ENCODE measurements around the gene WWOX.
"Not testable (repeated sequence)": the region's sequence is repeated elsewhere in the genome, so short reads cannot be mapped to it uniquely, and the experiment has no call there.

Gene WWOX

GRCh38 chr16:79018650-79019429 is 919.4 kb downstream of the WWOX start:
- DNase-seq, result no peak

GRCh38 chr16:79019431-79019830 is 920.0 kb downstream of the WWOX start:
- DNase-seq, result no peak

DNA sequence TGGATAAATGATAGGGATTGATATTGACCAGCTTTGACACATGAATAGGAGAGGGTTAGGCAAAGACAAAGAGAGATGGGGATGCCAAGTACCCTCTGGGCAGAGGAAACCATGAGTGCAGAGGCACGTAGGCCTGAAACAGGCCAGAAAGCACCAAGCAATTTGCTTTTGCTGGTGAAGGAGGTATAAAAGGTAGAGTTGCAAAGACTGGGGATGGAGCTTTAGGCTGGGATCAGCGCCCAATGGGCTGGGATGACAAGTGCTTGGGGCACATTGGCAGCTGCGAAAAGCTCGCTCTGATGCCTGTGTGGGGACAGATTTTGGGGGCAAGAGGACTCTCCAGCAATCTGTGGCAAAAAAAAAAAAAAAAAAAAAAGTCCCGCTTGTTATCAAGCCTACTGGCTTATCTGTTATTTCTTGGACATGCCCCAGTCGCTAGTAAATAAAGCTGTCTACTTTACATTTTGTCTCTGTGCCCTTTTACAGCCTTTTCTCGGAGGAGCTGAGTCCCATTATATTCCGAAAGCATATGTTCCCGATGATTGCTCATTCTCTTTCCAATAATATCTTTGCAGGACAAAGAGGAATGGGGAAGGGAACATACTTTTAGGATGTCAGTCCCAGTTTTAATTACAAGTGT is 922.7 kb downstream of the WWOX start:
- no peak for DNase-seq

- DNase-seq, result no peak
Observed at GRCh38 chr16:79026117-79026516, 926.7 kb downstream of the WWOX start.

DNA sequence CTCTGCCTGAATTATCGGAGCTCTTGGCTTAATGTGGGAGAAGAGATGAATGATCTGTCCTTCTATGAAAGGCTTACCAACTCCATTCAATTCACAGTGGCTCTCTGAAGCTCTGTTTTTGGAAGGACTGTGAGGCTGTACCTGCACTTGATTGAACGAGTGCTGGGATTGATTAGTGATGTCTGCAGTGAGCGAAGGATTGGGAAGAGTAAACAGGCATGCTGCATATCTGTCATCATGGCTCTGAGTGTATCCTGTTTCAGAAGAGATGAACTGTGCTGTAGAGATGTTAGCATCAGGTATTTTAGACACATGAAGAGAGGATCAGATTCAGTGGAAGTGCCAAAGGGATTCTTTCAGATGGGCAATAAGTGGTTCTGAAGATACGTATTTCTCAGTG is 937.1 kb downstream of the WWOX start:
- no peak for DNase-seq

- DNase-seq, result no peak
Observed at GRCh38 chr16:79037521-79038373, 938.3 kb downstream of the WWOX start.

DNA sequence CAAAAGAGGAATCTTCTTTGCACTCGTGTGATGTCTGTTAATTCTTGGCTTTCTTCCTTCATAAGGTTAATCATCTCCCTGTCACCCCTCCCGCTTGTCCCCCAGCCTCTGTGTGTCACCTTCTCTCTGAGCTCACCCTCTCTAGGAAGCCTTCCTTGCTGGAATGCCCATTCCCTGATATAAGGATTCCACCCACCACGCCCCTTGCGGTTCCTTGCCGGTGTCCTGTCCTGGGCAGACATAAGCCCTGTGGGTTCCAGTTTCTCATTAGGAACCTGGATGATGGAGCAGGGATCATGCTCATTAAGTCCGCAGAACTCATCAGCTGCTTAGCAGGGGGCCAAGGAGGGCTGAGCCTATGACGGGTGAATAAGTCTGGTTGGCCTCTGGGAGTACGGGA is 941.8 kb downstream of the WWOX start:
- no peak for DNase-seq

- no peak for DNase-seq
Observed at GRCh38 chr16:79042141-79042540, 942.7 kb downstream of the WWOX start.

DNA sequence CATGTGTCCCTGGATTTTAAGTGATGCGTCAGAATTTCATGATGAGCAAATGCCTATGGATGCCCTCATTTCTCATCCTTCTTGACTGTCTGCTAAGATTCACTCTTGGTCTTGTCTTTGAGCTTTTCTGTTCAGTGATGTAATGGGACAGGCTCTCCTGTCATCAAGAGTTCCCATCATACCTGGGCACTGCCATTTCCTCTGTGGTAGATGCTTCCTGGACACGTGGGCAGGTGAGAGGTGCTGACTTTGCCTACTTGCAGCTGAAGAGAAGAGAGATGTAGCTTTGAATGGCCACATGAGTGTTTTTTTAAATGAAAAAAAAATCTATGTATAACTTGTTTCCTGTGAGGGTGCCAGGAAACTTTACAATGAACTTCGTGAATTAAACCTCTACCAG is 943.4 kb downstream of the WWOX start:
- no peak for DNase-seq

GRCh38 chr16:79045191-79045590 is 945.7 kb downstream of the WWOX start:
- no peak for DNase-seq

DNA sequence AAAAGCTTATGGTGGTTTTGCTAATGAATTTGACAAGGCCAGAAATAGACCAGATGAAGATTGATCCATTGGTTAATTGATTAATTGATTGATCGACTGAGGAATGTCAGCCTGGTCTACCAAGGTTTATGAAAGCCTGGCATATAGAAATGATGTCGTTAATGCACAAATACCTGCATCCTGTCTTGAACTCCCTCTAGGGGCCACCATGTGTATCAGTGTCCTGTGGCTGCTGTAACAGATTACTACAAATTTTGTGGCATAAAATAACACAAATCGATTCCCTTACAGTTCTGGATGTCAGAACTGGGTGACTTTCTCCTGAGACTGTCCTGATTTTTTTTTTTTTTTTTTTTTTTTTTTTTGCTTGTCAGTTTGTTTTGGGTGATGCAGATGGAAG is 947.9 kb downstream of the WWOX start:
- peak; percentile 13 for DNase-seq

DNA sequence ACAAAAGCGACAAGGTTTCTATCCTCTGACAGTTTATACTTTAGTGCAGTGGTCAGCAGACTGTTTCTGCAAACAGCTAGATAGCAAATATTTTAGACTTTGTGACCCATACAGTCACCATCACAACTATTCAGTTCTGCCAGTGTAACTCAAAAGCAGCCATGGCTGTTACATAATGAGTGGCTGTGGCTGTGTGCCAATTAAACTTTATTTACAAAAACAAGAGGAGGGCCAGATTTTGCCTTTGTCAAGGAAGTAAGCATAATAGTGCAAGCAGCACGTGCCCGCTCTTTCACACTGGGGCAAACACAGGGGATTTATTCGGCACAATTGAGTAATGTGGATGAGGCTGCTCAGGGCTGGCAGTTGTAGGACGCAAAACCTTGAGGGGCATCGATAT is 949.6 kb downstream of the WWOX start:
- no peak for DNase-seq

DNA sequence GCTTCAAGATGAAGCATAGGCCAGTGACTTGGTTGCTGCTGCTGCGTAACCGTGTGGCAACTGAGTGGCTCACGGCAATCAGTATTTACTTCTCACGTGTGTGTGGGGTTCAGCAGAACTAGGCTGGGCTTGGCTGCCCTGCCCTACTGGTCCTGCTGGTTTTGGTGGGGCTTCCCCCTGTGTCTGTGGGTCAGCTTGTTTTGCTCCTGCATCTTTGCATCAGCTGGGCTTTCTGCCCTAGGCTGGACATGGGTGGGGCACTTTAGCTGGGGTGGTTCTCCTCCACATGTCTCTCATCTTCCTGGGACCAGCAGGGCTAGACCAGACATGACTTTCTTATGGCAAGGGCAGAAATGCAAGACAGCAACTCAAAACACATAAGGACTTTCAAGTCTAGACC is 950.6 kb downstream of the WWOX start:
- DNase-seq, result no peak

DNA sequence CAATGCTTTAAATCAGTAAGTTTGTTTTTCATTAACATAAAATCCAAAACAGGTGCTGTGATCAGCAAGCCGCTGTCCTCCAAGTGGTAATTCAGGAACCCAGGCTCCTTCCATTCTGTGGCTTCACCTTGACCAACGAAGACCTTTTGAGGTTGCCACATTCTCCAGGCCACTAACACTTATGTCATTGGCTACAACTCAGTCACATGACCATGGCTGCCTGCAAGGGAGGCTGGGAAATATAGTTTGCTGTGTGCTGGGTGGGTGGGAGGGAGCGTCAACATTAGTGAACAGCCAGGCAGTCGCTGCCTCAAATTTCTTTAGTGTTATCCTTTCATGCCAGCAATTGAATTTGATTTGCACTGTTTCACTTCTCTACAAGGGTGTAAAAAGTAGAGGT is 951.9 kb downstream of the WWOX start:
- no peak for DNase-seq

DNA sequence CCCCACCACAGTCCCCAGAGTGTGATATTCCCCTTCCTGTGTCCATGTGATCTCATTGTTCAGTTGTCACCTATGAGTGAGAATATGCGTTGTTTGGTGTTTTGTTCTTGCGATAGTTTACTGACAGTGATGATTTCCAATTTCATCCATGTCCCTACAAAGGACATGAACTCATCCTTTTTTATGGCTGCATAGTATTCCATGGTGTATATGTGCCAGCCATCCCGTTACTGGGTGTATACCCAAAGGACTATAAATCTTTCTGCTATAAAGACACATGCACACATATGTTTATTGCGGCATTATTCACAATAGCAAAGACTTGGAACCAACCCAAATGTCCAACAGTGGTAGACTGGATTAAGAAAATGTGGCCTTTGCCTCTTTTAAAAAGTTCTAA is 952.7 kb downstream of the WWOX start:
- DNase-seq, result not testable (repeated sequence)

DNA sequence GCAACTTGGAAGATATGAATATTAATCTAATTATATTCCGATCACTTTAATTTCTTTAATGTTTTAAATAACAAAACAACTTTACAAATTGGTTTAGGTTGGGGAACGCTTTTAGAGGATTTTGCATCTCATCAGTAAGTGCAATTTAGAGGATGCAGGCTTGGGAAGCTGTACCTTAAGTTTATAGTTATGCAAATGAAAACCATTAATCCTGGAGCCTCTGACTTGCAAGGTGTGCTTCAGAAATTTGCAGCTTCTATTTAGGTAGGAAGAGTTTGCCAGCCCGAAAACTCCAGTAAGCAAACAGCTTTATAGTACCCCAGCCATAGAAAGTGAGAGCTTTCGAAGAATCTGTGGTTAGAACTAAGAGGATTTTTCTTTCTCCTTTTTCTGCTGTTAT is 954.1 kb downstream of the WWOX start:
- DNase-seq, result no peak

GRCh38 chr16:79054211-79054984 is 954.9 kb downstream of the WWOX start:
- DNase-seq, result no peak

DNA sequence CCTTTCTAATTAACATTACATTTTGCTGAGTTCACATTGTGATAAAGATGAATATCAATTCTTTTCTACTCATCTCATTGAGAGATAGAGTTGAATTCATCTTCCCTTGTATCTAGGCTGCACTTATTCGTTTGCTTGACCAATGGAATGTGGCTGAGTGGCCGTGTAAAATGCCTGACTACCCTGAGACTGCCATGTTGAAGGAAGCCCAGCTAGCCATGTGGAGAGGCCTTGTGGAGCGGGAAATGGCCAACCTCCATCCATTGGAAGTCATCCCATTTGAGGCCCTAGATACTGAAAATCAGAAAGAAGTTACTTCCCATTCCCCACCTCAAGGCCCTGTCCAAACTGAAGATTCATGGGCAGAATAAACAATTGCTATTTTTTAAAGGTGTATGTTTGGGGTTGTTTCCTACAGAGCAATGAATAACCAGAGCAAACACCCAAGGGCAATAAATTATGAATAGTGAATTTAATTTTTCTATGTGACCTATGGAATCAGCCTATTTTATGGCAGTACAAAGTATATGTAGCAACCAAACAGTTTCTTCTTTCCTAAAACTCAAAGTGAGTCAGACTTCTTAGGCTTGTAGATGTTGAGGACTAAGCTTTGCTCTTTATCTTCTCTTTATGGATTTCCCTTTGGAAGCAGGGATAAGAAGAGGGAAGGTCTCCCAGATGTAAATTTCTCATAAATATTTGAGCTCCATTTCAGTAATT is 956.0 kb downstream of the WWOX start:
- no peak for DNase-seq

DNA sequence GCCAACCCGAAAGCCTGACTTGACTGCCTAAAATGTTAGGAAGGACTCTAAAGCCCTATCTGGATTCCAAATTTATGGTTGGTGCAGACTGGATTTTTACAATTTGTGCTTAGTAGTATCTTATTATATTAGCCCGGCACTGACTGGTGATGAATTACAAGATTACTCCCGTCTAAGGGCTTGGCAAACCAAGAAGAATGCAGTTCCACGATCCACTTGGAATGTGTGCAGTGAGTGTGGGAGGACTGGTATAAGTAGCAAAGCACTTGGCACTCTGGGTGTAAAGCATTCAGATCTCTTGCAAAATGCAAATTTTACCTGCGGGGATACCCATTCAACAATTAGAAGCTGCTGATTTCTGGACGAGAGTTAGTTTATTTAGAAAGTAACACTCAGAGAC is 961.7 kb downstream of the WWOX start:
- no peak for DNase-seq

GRCh38 chr16:79062336-79062735 is 962.9 kb downstream of the WWOX start:
- no peak for DNase-seq

DNA sequence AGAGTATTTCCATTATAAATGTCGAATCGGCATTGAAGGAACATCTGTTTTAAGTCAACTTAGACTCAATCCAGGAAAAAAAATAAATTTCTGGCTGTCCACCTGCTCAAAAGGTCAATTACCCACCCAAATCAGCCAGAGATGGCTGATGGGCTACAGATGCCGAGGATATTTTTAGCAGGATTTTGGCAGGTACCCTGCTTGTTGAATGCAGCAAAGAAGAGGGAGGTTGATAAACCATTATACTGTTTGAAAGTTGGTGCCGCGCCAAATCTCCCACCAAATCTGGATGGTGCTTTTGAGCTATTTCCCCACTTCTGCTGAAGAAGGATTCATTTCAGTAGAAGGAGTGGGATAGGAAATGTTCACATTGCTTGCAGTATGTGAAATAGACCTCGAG is 963.4 kb downstream of the WWOX start:
- no peak for DNase-seq

DNA sequence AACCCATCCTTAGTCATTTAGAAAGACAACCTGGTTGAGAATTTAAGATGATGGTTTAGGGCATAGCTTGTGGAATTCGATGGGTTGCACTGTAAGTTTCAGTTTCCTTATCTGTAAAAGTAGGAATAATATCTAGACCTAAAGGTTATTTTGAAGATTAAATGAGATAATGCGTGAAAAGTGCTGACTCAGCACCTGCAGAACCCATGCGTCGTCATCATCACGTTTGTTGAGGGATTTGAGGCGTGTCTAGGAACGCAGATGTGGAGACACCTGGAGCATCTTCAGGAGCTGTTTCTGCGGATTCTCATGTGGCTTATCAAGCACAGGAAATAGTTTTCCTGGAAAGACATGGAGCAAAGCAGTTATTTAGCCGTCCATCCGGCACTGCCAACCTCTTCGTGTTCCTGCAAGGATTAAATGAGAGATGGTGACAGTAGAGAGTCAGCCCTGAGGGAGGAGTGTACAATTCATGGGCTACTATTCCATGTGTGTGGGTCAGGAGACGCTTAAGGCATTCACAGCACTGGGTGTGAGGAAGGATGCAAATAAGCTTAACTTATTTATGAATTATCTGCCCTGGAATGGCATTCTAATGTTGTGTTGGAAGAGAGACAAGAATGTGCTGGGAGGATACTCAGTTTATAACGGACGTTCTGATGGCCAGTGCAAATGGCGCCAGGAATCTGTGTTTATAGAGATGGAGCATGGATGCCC is 965.0 kb downstream of the WWOX start:
- no peak for DNase-seq
